ENCODE measurements around the gene RAP1GAP. TPM values are rescaled to one million over a fixed set of nuclear protein-coding genes. Genes with fewer than 3 reads are reported as not detected.

Gene RAP1GAP
- polyA plus RNA-seq, 1 donor from 2014 or later, result 9.8 TPM

GRCh38 chr1:21681426-21681825, 12.3 kb upstream of the RAP1GAP start:
- H4K20me1 ChIP-seq (ENCODE audit: insufficient read depth), result no peaks in the 10 kb centered on the region
- no peaks in the 10 kb centered on the region for H3K27me3 ChIP-seq (ENCODE audit: insufficient read depth, low read depth, low read length)
- no peaks in the 10 kb centered on the region for H3F3A ChIP-seq (ENCODE audit: insufficient read depth, low read length, poor library complexity, severe bottlenecking)
- H3K9me3 ChIP-seq (ENCODE audit: low read length), result peaks cover 10% of the 10 kb centered on the region
- no peak overlapping the region for H3K4me3 ChIP-seq (ENCODE audit: low read length)
- H3K9me2 ChIP-seq (ENCODE audit: insufficient read depth, low read length), result no peaks in the 10 kb centered on the region
- no peak overlapping the region for H2AFZ ChIP-seq (ENCODE audit: low read depth, low read length)
- no peak overlapping the region for H3K9ac ChIP-seq (ENCODE audit: low read length)
- no peak overlapping the region for H3K27ac ChIP-seq (ENCODE audit: low read length)
- peaks cover 12% of the 10 kb centered on the region for H3K36me3 ChIP-seq (ENCODE audit: insufficient read depth, low read length)
- TF ChIP-seq CTCF (IDR thresholded peaks at IDR 0.05; ENCODE audit: poor library complexity, severe bottlenecking), result no peak
- no peaks in the 10 kb centered on the region for H3K79me2 ChIP-seq (replicated peaks; ENCODE audit: insufficient read depth, low read length)
- H3K4me2 ChIP-seq (ENCODE audit: low read length), result no peak overlapping the region

GRCh38 chr1:21680918-21681317, 11.8 kb upstream of the RAP1GAP start:
- H3K79me2 ChIP-seq (replicated peaks; ENCODE audit: insufficient read depth, low read length), result no peaks in the 10 kb centered on the region
- H3K9me3 ChIP-seq (ENCODE audit: low read length), result peaks cover 5% of the 10 kb centered on the region
- no peaks in the 10 kb centered on the region for H3K27me3 ChIP-seq (ENCODE audit: insufficient read depth, low read depth, low read length)
- no peaks in the 10 kb centered on the region for H4K20me1 ChIP-seq (ENCODE audit: insufficient read depth)
- H3K27ac ChIP-seq (ENCODE audit: low read length), result no peak overlapping the region
- H3K4me2 ChIP-seq (ENCODE audit: low read length), result no peak overlapping the region
- no peak for TF ChIP-seq REST (IDR thresholded peaks at IDR 0.05; ENCODE audit: borderline replicate concordance)
- peaks cover 12% of the 10 kb centered on the region for H3K36me3 ChIP-seq (ENCODE audit: insufficient read depth, low read length)
- H3K9ac ChIP-seq (ENCODE audit: low read length), result no peak overlapping the region
- no peak overlapping the region for H3K4me3 ChIP-seq (ENCODE audit: low read length)
- H3K9me2 ChIP-seq (ENCODE audit: insufficient read depth, low read length), result no peaks in the 10 kb centered on the region
- H3F3A ChIP-seq (ENCODE audit: insufficient read depth, low read length, poor library complexity, severe bottlenecking), result no peaks in the 10 kb centered on the region
- H2AFZ ChIP-seq (ENCODE audit: low read depth, low read length), result no peak overlapping the region

GRCh38 chr1:21680381-21680780, 11.2 kb upstream of the RAP1GAP start:
- no peaks in the 10 kb centered on the region for H3F3A ChIP-seq (ENCODE audit: insufficient read depth, low read length, poor library complexity, severe bottlenecking)
- no peaks in the 10 kb centered on the region for H3K27me3 ChIP-seq (ENCODE audit: insufficient read depth, low read depth, low read length)
- H4K20me1 ChIP-seq (ENCODE audit: insufficient read depth), result no peaks in the 10 kb centered on the region
- H3K9me3 ChIP-seq (ENCODE audit: low read length), result peaks cover 4% of the 10 kb centered on the region
- H3K4me3 ChIP-seq (ENCODE audit: low read length), result no peak overlapping the region
- H3K4me2 ChIP-seq (ENCODE audit: low read length), result no peak overlapping the region
- H3K9ac ChIP-seq (ENCODE audit: low read length), result no peak overlapping the region
- H3K27ac ChIP-seq (ENCODE audit: low read length), result no peak overlapping the region
- no peaks in the 10 kb centered on the region for H3K9me2 ChIP-seq (ENCODE audit: insufficient read depth, low read length)
- peaks cover 12% of the 10 kb centered on the region for H3K36me3 ChIP-seq (ENCODE audit: insufficient read depth, low read length)
- no peaks in the 10 kb centered on the region for H3K79me2 ChIP-seq (replicated peaks; ENCODE audit: insufficient read depth, low read length)
- no peak for TF ChIP-seq POLR2AphosphoS5 (IDR thresholded peaks at IDR 0.05)
- no peak for TF ChIP-seq REST (IDR thresholded peaks at IDR 0.05; ENCODE audit: borderline replicate concordance)
- TF ChIP-seq TAF1 (IDR thresholded peaks at IDR 0.05; ENCODE audit: low read depth), result no peak
- no peak for TF ChIP-seq EP300 (conservative IDR thresholded peaks at IDR 0.05; ENCODE audit: poor library complexity, severe bottlenecking)
- H2AFZ ChIP-seq (ENCODE audit: low read depth, low read length), result no peak overlapping the region

All from neural cell (in vitro differentiated cells).